Fibroblast of gingiva (primary cell): ENCODE measurements around the gene TSC2.

Experiments used
- DNase-seq: peaks from one replicate; pipeline ENCODE4 v3.0.0-alpha.2; 2011; ENCODE audit warnings: low read depth

The TSC2 gene

GRCh38 chr16:2070576-2071453 lies 23.0 kb downstream of the TSC2 start:
- no peak for DNase-seq

- no peak for DNase-seq
Observed at GRCh38 chr16:2071454-2072202, 23.8 kb downstream of the TSC2 start.

- no peak for DNase-seq
Observed at GRCh38 chr16:2072926-2073325, 25.1 kb downstream of the TSC2 start.

- DNase-seq, result no peak
Observed at GRCh38 chr16:2074071-2074470, 26.3 kb downstream of the TSC2 start.

GRCh38 chr16:2075631-2076030 lies 27.8 kb downstream of the TSC2 start:
- DNase-seq, result no peak

- no peak for DNase-seq
Observed at GRCh38 chr16:2076072-2076865, 28.5 kb downstream of the TSC2 start.

GRCh38 chr16:2077016-2077415 lies 29.2 kb downstream of the TSC2 start:
- no peak for DNase-seq

- no peak for DNase-seq
Observed at GRCh38 chr16:2077696-2078095, 29.9 kb downstream of the TSC2 start.

GRCh38 chr16:2078096-2078495 lies 30.3 kb downstream of the TSC2 start:
- no peak for DNase-seq

- no peak for DNase-seq
Observed at GRCh38 chr16:2078691-2079090, 30.9 kb downstream of the TSC2 start.

GRCh38 chr16:2079311-2079800 lies 31.6 kb downstream of the TSC2 start:
- DNase-seq, result no peak

GRCh38 chr16:2079991-2080390 lies 32.2 kb downstream of the TSC2 start:
- no peak for DNase-seq

- DNase-seq, result no peak
Observed at GRCh38 chr16:2081201-2082084, 33.7 kb downstream of the TSC2 start.

GRCh38 chr16:2082171-2082982 lies 34.6 kb downstream of the TSC2 start:
- no peak for DNase-seq

- no peak for DNase-seq
Observed at GRCh38 chr16:2082983-2083364, 35.2 kb downstream of the TSC2 start.

GRCh38 chr16:2083409-2083808 lies 35.6 kb downstream of the TSC2 start:
- no peak for DNase-seq

GRCh38 chr16:2083876-2084780 lies 36.3 kb downstream of the TSC2 start:
- DNase-seq, result no peak

GRCh38 chr16:2084895-2085625 lies 37.3 kb downstream of the TSC2 start:
- no peak for DNase-seq

- peak; percentile 43 for DNase-seq
Observed at GRCh38 chr16:2085669-2086068, 37.9 kb downstream of the TSC2 start.
